Measurements from ENCODE around the gene ARID4B. TPM values are rescaled to one million over a fixed set of nuclear protein-coding genes. Genes with fewer than 3 reads are reported as not detected.

Gene ARID4B
- total RNA-seq, 4 donors from 2014 or later = 23.6 to 37.9 (median 33.0) TPM

DNA sequence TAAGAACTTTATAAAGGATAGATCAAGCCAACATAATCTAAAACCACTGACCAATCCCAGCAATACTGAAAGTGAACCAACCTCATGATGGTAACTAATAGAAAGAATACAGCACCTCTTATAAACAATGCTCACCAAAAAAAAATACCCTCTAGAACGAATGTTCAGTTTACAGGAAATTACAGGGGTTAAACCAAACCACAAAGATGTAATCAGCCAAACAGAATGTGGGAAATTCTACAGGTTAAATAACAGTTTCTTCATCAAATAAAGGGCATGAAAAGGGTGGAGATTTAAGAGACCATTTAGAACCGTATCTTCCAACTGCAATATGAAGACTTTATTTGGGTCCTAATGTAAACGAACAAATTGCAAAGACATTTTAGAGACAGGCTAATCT is 30.4 kb downstream of the ARID4B start:
- intact Hi-C loops (cut with DNase I; ENCODE audit: low total_unique reads) = no loop called here
- 67 to 74% methylated on average over 3 of the region's 3 CpGs for WGBS, 2 donors
- H3K4me3 ChIP-seq (ENCODE audit: low read depth, poor library complexity, severe bottlenecking) = no peak overlapping the region
- TF ChIP-seq, protein P1, sequence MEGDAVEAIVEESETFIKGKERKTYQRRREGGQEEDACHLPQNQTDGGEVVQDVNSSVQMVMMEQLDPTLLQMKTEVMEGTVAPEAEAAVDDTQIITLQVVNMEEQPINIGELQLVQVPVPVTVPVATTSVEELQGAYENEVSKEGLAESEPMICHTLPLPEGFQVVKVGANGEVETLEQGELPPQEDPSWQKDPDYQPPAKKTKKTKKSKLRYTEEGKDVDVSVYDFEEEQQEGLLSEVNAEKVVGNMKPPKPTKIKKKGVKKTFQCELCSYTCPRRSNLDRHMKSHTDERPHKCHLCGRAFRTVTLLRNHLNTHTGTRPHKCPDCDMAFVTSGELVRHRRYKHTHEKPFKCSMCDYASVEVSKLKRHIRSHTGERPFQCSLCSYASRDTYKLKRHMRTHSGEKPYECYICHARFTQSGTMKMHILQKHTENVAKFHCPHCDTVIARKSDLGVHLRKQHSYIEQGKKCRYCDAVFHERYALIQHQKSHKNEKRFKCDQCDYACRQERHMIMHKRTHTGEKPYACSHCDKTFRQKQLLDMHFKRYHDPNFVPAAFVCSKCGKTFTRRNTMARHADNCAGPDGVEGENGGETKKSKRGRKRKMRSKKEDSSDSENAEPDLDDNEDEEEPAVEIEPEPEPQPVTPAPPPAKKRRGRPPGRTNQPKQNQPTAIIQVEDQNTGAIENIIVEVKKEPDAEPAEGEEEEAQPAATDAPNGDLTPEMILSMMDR (IDR thresholded peaks at IDR 0.05) = no peak
- no peak for DNase-seq (ENCODE audit: low spot score in 2 of 2)

- no peak for DNase-seq (ENCODE audit: low spot score in 2 of 2)
- TF ChIP-seq, protein P1 (IDR thresholded peaks at IDR 0.05) = no peak
- TF ChIP-seq POLR2A (IDR thresholded peaks at IDR 0.05) = no peak
- 95 to 100% methylated on average over 1 of the region's 1 CpG for WGBS, 2 donors
- no peak overlapping the region for H3K4me3 ChIP-seq (ENCODE audit: low read depth, poor library complexity, severe bottlenecking)
- intact Hi-C loops (cut with DNase I; ENCODE audit: low total_unique reads) = no loop called here
These were observed 31.2 kb downstream of the ARID4B start for GRCh38 chr1:235296729-235297128.

DNA sequence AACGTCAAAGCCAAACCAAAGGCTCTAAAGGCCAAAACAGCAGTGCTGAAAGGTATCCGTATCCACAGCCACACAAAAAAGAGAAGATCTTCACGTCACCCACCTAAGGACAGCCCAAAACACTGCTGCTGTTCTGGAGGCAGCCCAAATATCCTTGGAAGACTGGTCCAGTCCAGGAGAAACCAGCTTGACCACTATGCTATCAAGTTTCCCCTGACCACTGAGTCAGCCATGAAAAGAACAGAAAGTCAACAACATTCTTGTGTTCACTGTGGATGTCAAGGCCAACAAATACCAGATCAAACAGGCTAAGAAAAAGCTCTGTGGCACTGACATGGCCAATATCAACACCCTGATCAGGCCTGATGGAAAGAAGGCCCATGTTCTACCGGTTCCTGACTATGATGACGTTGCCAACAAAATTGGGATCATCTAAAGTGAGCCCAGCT is 32.1 kb downstream of the ARID4B start:
- intact Hi-C loops (cut with DNase I; ENCODE audit: low total_unique reads) = no loop called here
- DNase-seq (ENCODE audit: low spot score in 2 of 2) = no peak
- no peak for TF ChIP-seq POLR2A (IDR thresholded peaks at IDR 0.05)
- TF ChIP-seq, protein P1 (IDR thresholded peaks at IDR 0.05) = no peak
- no peak overlapping the region for H3K4me3 ChIP-seq (ENCODE audit: low read depth, poor library complexity, severe bottlenecking)
- 81 to 82% methylated on average over 5 of the region's 5 CpGs for WGBS, 2 donors

DNA sequence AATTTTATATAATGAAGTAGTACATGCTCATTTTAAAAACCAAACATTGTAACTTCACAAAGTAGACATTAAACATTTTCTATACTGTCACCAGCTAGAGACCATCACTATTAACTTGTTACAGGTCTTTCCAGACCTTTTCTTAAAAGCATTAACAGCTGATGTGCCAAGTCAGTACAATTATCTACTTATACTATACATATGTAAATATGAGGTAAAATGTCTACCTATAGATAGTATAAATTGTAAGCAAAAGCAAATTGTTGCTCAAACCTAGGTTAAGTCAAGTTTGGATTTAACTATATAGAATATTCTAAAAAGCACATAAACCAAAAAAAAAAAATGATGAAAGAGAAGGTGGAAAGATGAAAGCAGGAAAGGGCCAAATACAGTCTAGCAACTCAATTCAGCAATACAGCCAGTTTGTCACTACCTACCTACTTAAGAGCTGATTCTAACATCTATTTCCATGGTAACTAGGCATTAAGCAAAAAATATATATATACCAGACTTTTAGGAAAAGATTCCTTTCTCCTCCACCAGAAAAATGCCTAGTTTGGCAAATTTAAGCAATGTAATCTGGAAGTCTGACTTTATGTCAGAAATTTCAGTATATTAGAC is 34.5 kb downstream of the ARID4B start:
- no peak overlapping the region for H3K4me3 ChIP-seq (ENCODE audit: low read depth, poor library complexity, severe bottlenecking)
- TF ChIP-seq, protein P1 (IDR thresholded peaks at IDR 0.05) = no peak
- no peak for TF ChIP-seq POLR2A (IDR thresholded peaks at IDR 0.05)
- no peak for DNase-seq (ENCODE audit: low spot score in 2 of 2)
- intact Hi-C loops (cut with DNase I; ENCODE audit: low total_unique reads) = no loop called here

GRCh38 chr1:235292790-235293189 is 35.2 kb downstream of the ARID4B start:
- WGBS, 2 donors = 92 to 95% methylated on average over 4 of the region's 4 CpGs

More at GRCh38 chr1:235292790-235293189, 35.2 kb downstream of the ARID4B start:
- no peak for DNase-seq (ENCODE audit: low spot score in 2 of 2)
- no peak overlapping the region for H3K4me3 ChIP-seq (ENCODE audit: low read depth, poor library complexity, severe bottlenecking)
- TF ChIP-seq, protein P1 (IDR thresholded peaks at IDR 0.05) = no peak
- TF ChIP-seq POLR2A (IDR thresholded peaks at IDR 0.05) = no peak
- intact Hi-C loops (cut with DNase I; ENCODE audit: low total_unique reads) = no loop called here

All from lower leg skin (tissue), 4 donors.